Activated CD4-positive, alpha-beta T cell treated with anti-CD3 and anti-CD28 coated beads, Interleukin-2, amount 10 ng/mL, durations not matched to agents 24 days and 14 days (primary cell): ENCODE measurements around the gene COL4A2. TPM values are rescaled to one million over a fixed set of nuclear protein-coding genes. Genes with fewer than 3 reads are reported as not detected.

Experiments
- DNase-seq: peaks from one replicate; pipeline ENCODE4 v3.0.0; 2022
- H3K27ac Mint-ChIP-seq: one replicate; pipeline ENCODE4 v1.8.0; 2022; ENCODE audit warnings: mild to moderate bottlenecking, mixed read lengths
- H3K27me3 Mint-ChIP-seq: one replicate; pipeline ENCODE4 v1.8.0; 2022; ENCODE audit warnings: mixed read lengths
- H3K36me3 Mint-ChIP-seq: one replicate; pipeline ENCODE4 v1.8.0; 2022; ENCODE audit warnings: low read depth, mild to moderate bottlenecking, mixed read lengths
- H3K4me1 Mint-ChIP-seq: one replicate; pipeline ENCODE4 v1.8.0; 2021; ENCODE audit warnings: mixed read lengths
- H3K4me3 Mint-ChIP-seq: one replicate; pipeline ENCODE4 v1.8.0; 2022; ENCODE audit warnings: mild to moderate bottlenecking, moderate library complexity, mixed read lengths
- H3K9me3 Mint-ChIP-seq: one replicate; pipeline ENCODE4 v1.8.0; 2021; ENCODE audit warnings: mixed read lengths
- intact Hi-C: fragments of 100-400 bp; cut with micrococcal nuclease; formaldehyde crosslinking; loops from one replicate; pipeline ENCODE4 v1.15.1; 2023
- total RNA-seq: library from RNA; stranded (reverse); gene quantifications from 2 replicates; pipeline ENCODE4 v1.2.3, GENCODE V29; 2022

The COL4A2 gene
- total RNA-seq, 1 donor from 2014 or later, result not detected

- no peak overlapping the region for H3K27ac Mint-ChIP-seq
- peaks cover 11% of the 10 kb centered on the region for H3K36me3 Mint-ChIP-seq
- H3K4me1 Mint-ChIP-seq, result peaks cover 11% of the 10 kb centered on the region
- DNase-seq, result no peak
- H3K9me3 Mint-ChIP-seq, result no peaks in the 10 kb centered on the region
- intact Hi-C loops, result no loop called here
- H3K4me3 Mint-ChIP-seq, result no peak overlapping the region
- H3K27me3 Mint-ChIP-seq, result no peaks in the 10 kb centered on the region
These were observed 247.2 kb downstream of the COL4A2 start for GRCh38 chr13:110554227-110554836.

GRCh38 chr13:110554946-110555345 lies 247.9 kb downstream of the COL4A2 start:
- Mint-ChIP-seq H3K9me3 (no peaks in the 10 kb centered on the region), H3K27me3 (peaks cover under 1% of the 10 kb centered on the region), H3K4me3 (no peak overlapping the region), H3K27ac (no peak overlapping the region), H3K36me3 (peaks cover 11% of the 10 kb centered on the region), H3K4me1 (peaks cover 14% of the 10 kb centered on the region)
- intact Hi-C loops, result no loop called here
- DNase-seq, result no peak

GRCh38 chr13:110555601-110556223 lies 248.6 kb downstream of the COL4A2 start:
- H3K4me1 Mint-ChIP-seq, result peaks cover 21% of the 10 kb centered on the region
- H3K4me3 Mint-ChIP-seq, result no peak overlapping the region
- no peaks in the 10 kb centered on the region for H3K9me3 Mint-ChIP-seq
- H3K36me3 Mint-ChIP-seq, result peaks cover 13% of the 10 kb centered on the region
- H3K27ac Mint-ChIP-seq, result no peak overlapping the region
- intact Hi-C loops, result no loop called here
- DNase-seq, result no peak
- peaks cover 6% of the 10 kb centered on the region for H3K27me3 Mint-ChIP-seq

GRCh38 chr13:110556224-110556606 lies 249.1 kb downstream of the COL4A2 start:
- Mint-ChIP-seq H3K27me3 (peaks cover 8% of the 10 kb centered on the region), H3K9me3 (no peaks in the 10 kb centered on the region), H3K36me3 (peaks cover 13% of the 10 kb centered on the region), H3K4me3 (no peak overlapping the region), H3K4me1 (peaks cover 24% of the 10 kb centered on the region), H3K27ac (no peak overlapping the region)
- no peak for DNase-seq
- intact Hi-C loops, result no loop called here

GRCh38 chr13:110557082-110557481 lies 250.0 kb downstream of the COL4A2 start:
- DNase-seq, result no peak
- Mint-ChIP-seq H3K4me1 (peaks cover 26% of the 10 kb centered on the region), H3K36me3 (peaks cover 13% of the 10 kb centered on the region), H3K9me3 (no peaks in the 10 kb centered on the region), H3K27ac (no peak overlapping the region), H3K27me3 (peaks cover 10% of the 10 kb centered on the region), H3K4me3 (no peak overlapping the region)
- intact Hi-C loops, result no loop called here

- Mint-ChIP-seq H3K9me3 (no peaks in the 10 kb centered on the region), H3K27me3 (peaks cover 11% of the 10 kb centered on the region), H3K27ac (no peak overlapping the region), H3K4me1 (peaks cover 28% of the 10 kb centered on the region), H3K4me3 (no peak overlapping the region), H3K36me3 (peaks cover 13% of the 10 kb centered on the region)
- DNase-seq, result no peak
- intact Hi-C loops, result no loop called here
These were observed 250.7 kb downstream of the COL4A2 start for GRCh38 chr13:110557610-110558305.

- Mint-ChIP-seq H3K4me3 (peak overlapping the region; percentile 87), H3K9me3 (no peaks in the 10 kb centered on the region), H3K27me3 (peaks cover 25% of the 10 kb centered on the region), H3K36me3 (peaks cover 13% of the 10 kb centered on the region), H3K4me1 (peaks cover 32% of the 10 kb centered on the region), H3K27ac (no peak overlapping the region)
- no peak for DNase-seq
- intact Hi-C loops, result no loop called here
These were observed 252.4 kb downstream of the COL4A2 start for GRCh38 chr13:110559429-110559943.

GRCh38 chr13:110559986-110560385 lies 252.9 kb downstream of the COL4A2 start:
- DNase-seq, result no peak
- Mint-ChIP-seq H3K36me3 (peaks cover 13% of the 10 kb centered on the region), H3K27me3 (peaks cover 30% of the 10 kb centered on the region), H3K4me1 (peaks cover 32% of the 10 kb centered on the region), H3K27ac (peak overlapping the region; percentile 22), H3K9me3 (no peaks in the 10 kb centered on the region), H3K4me3 (peak overlapping the region; percentile 87)
- intact Hi-C loops, result loop anchor here (5.0 kb wide), 3 partner anchors 57 to 157 kb away; partner anchors contain the start of gene NAXD

- Mint-ChIP-seq H3K9me3 (no peaks in the 10 kb centered on the region), H3K4me1 (peaks cover 26% of the 10 kb centered on the region), H3K27ac (peak overlapping the region; percentile 75), H3K4me3 (peak overlapping the region; percentile 87), H3K36me3 (peaks cover 12% of the 10 kb centered on the region), H3K27me3 (peaks cover 36% of the 10 kb centered on the region)
- no peak for DNase-seq
- intact Hi-C loops, result loop anchor here (5.0 kb wide), 3 partner anchors 57 to 157 kb away; partner anchors contain the start of gene NAXD
These were observed 253.7 kb downstream of the COL4A2 start for GRCh38 chr13:110560601-110561343.

- DNase-seq, result peak; percentile 91
- intact Hi-C loops, result loop anchor here (5.0 kb wide), 3 partner anchors 56 to 156 kb away; partner anchors contain the start of gene NAXD
- Mint-ChIP-seq H3K36me3 (peaks cover 12% of the 10 kb centered on the region), H3K4me1 (peaks cover 26% of the 10 kb centered on the region), H3K9me3 (no peaks in the 10 kb centered on the region), H3K4me3 (peak within 1 kb of the TSS; percentile 87), H3K27me3 (peaks cover 38% of the 10 kb centered on the region), H3K27ac (peak within 1 kb of the TSS; percentile 82)
These were observed 254.4 kb downstream of the COL4A2 start, which contains the start of gene RAB20 for GRCh38 chr13:110561344-110562035. Gene RAB20 (minus strand): TSS chr13:110561722. CDS start chr13:110561519, 203 bp downstream.

GRCh38 chr13:110562036-110562597 lies 255.0 kb downstream of the COL4A2 start:
- H3K9me3 Mint-ChIP-seq, result no peaks in the 10 kb centered on the region
- no peak for DNase-seq
- H3K36me3 Mint-ChIP-seq, result peaks cover 7% of the 10 kb centered on the region
- peak overlapping the region; percentile 82 for H3K27ac Mint-ChIP-seq
- peaks cover 24% of the 10 kb centered on the region for H3K4me1 Mint-ChIP-seq
- H3K27me3 Mint-ChIP-seq, result peaks cover 39% of the 10 kb centered on the region
- intact Hi-C loops, result loop anchor here (5.0 kb wide), 3 partner anchors 55 to 155 kb away; partner anchors contain the start of gene NAXD
- peak overlapping the region; percentile 87 for H3K4me3 Mint-ChIP-seq
